CD1c-positive myeloid dendritic cell (primary cell): Measurements from ENCODE around the gene PLEKHD1.
A peak's percentile ranks its signal among the peaks of the same experiment; 100 is the strongest.

Experiments
- DNase-seq: peaks from one replicate; pipeline ENCODE4 v3.0.0-alpha.2; 2016; ENCODE audit errors: extremely low spot score

The PLEKHD1 gene

GRCh38 chr14:69547701-69548348 lies 63.3 kb downstream of the PLEKHD1 start:
- DNase-seq: peak; percentile 31

GRCh38 chr14:69548566-69548965 lies 64.0 kb downstream of the PLEKHD1 start:
- DNase-seq: no peak

- DNase-seq: no peak
These were observed 67.0 kb downstream of the PLEKHD1 start for GRCh38 chr14:69551511-69551910.

- peak; percentile 51 for DNase-seq
These were observed 68.7 kb downstream of the PLEKHD1 start for GRCh38 chr14:69553252-69553651.

GRCh38 chr14:69554500-69554899 lies 70.0 kb downstream of the PLEKHD1 start:
- no peak for DNase-seq

GRCh38 chr14:69558774-69559173 lies 74.2 kb downstream of the PLEKHD1 start:
- no peak for DNase-seq

GRCh38 chr14:69559581-69560011 lies 75.1 kb downstream of the PLEKHD1 start:
- DNase-seq: no peak

- no peak for DNase-seq
These were observed 76.3 kb downstream of the PLEKHD1 start for GRCh38 chr14:69560826-69561225.

- no peak for DNase-seq
These were observed 77.4 kb downstream of the PLEKHD1 start for GRCh38 chr14:69561893-69562292.

- no peak for DNase-seq
These were observed 83.0 kb downstream of the PLEKHD1 start for GRCh38 chr14:69567563-69567962.

- no peak for DNase-seq
These were observed 85.3 kb downstream of the PLEKHD1 start for GRCh38 chr14:69569859-69570258.

- no peak for DNase-seq
These were observed 86.4 kb downstream of the PLEKHD1 start for GRCh38 chr14:69570836-69571330.

- no peak for DNase-seq
These were observed 87.0 kb downstream of the PLEKHD1 start for GRCh38 chr14:69571449-69572029.

- DNase-seq: no peak
These were observed 87.7 kb downstream of the PLEKHD1 start for GRCh38 chr14:69572030-69572840.

- DNase-seq: no peak
These were observed 88.3 kb downstream of the PLEKHD1 start for GRCh38 chr14:69572841-69573135.

GRCh38 chr14:69573205-69573830 lies 88.8 kb downstream of the PLEKHD1 start:
- DNase-seq: no peak

GRCh38 chr14:69573831-69574262 lies 89.3 kb downstream of the PLEKHD1 start:
- no peak for DNase-seq

GRCh38 chr14:69574263-69574953 lies 89.9 kb downstream of the PLEKHD1 start, which contains the start of gene CCDC177:
TSS of gene CCDC177 (minus strand) at chr14:69574871. CDS start at chr14:69573622, 1,249 bp downstream.
- peak; percentile 68 for DNase-seq

GRCh38 chr14:69574954-69575295 lies 90.4 kb downstream of the PLEKHD1 start:
- DNase-seq: no peak

- DNase-seq: no peak
These were observed 94.9 kb downstream of the PLEKHD1 start for GRCh38 chr14:69579476-69579875.

- peak; percentile 6 for DNase-seq
These were observed 95.6 kb downstream of the PLEKHD1 start for GRCh38 chr14:69580009-69580577.
